Natural killer cell (primary cell): ENCODE results near the gene ANKRD53. TPM values are rescaled to one million over a fixed set of nuclear protein-coding genes. Genes with fewer than 3 reads are reported as not detected.

ENCODE experiments used
- ATAC-seq, 3 donors: fragments of 150-1000 bp in 2 of 3; fragments of 200-7000 bp in 1 of 3; cut with Tn5 transposase; 1 replicate in 1 of 3; 2 replicates in 2 of 3; pipeline ENCODE4 v1.10.0; 2021; ENCODE audit warnings: mild to moderate bottlenecking in 2 of 3, moderate library complexity in 2 of 3
- DNase-seq, 2 donors: peaks; one replicate each; pipeline versions ENCODE4 v3.0.0 to v3.0.0-alpha.2; 2013 to 2021; ENCODE audit warnings: mixed read lengths in 1 of 2
- H3K27ac ChIP-seq: one replicate; pipeline ENCODE4 v1.5.1; 2013; ENCODE audit warnings: mild to moderate bottlenecking, low read length
- H3K27me3 ChIP-seq: one replicate; pipeline ENCODE4 v1.6.1; 2013; ENCODE audit warnings: low read length; ENCODE audit not compliant: control insufficient read depth, insufficient read depth
- H3K36me3 ChIP-seq: one replicate; pipeline ENCODE4 v1.6.1; 2013; ENCODE audit warnings: low read length; ENCODE audit not compliant: control insufficient read depth, insufficient read depth
- H3K4me1 ChIP-seq: one replicate; pipeline ENCODE4 v1.6.1; 2013; ENCODE audit warnings: low read length; ENCODE audit not compliant: control insufficient read depth, insufficient read depth
- H3K4me3 ChIP-seq: one replicate; pipeline ENCODE4 v1.5.1; 2013; ENCODE audit warnings: low read length
- H3K9me3 ChIP-seq: one replicate; pipeline ENCODE4 v1.6.1; 2013; ENCODE audit warnings: low read length; ENCODE audit not compliant: control insufficient read depth, insufficient read depth
- H3K27ac Mint-ChIP-seq, 2 donors: one replicate each; pipeline ENCODE4 v1.8.0; 2022; ENCODE audit warnings: mild to moderate bottlenecking in 2 of 2, mixed read lengths in 2 of 2, moderate library complexity in 1 of 2
- H3K27me3 Mint-ChIP-seq, 2 donors: one replicate each; pipeline ENCODE4 v1.8.0; 2022; ENCODE audit warnings: low read depth in 2 of 2, mixed read lengths in 2 of 2
- H3K36me3 Mint-ChIP-seq: one replicate; pipeline ENCODE4 v1.8.0; 2022; ENCODE audit warnings: mixed read lengths
- H3K4me1 Mint-ChIP-seq, 2 donors: one replicate each; pipeline ENCODE4 v1.8.0; 2022; ENCODE audit warnings: mixed read lengths in 2 of 2
- H3K4me3 Mint-ChIP-seq: one replicate; pipeline ENCODE4 v1.8.0; 2022; ENCODE audit warnings: mild to moderate bottlenecking, moderate library complexity, mixed read lengths
- H3K9me3 Mint-ChIP-seq, 2 donors: one replicate each; pipeline ENCODE4 v1.8.0; 2022; ENCODE audit warnings: mixed read lengths in 2 of 2
- WGBS: methylation state at CpG from one replicate; pipeline ENCODE4 v1.1.7; 2013; ENCODE audit warnings: missing lambda C conversion rate; ENCODE audit not compliant: insufficient coverage; 5-methylcytosine and 5-hydroxymethylcytosine counted together
- intact Hi-C: fragments of 100-400 bp; cut with micrococcal nuclease; formaldehyde crosslinking; loops from one replicate; pipeline ENCODE4 v1.14.2; 2022
- total RNA-seq, 4 donors: library from RNA; stranded (reverse); fragments of 120-200 nt in 1 of 4; gene quantifications; one replicate each; pipeline versions ENCODE4 v1.2.3 to v1.2.4, GENCODE V29; 2013 to 2022
- TF ChIP-seq, protein P1 (sequence below): fragments of 200-600 bp; IDR thresholded peaks from one replicate; pipeline ENCODE4 v1.8.0; 2022; ENCODE audit warnings: antibody characterized with exemption

Gene ANKRD53
- total RNA-seq, 3 donors from 2014 or later (not counting 1 experiment from before 2014, with no cell fraction given): 2.2 to 3.1 (median 2.5) TPM

DNA sequence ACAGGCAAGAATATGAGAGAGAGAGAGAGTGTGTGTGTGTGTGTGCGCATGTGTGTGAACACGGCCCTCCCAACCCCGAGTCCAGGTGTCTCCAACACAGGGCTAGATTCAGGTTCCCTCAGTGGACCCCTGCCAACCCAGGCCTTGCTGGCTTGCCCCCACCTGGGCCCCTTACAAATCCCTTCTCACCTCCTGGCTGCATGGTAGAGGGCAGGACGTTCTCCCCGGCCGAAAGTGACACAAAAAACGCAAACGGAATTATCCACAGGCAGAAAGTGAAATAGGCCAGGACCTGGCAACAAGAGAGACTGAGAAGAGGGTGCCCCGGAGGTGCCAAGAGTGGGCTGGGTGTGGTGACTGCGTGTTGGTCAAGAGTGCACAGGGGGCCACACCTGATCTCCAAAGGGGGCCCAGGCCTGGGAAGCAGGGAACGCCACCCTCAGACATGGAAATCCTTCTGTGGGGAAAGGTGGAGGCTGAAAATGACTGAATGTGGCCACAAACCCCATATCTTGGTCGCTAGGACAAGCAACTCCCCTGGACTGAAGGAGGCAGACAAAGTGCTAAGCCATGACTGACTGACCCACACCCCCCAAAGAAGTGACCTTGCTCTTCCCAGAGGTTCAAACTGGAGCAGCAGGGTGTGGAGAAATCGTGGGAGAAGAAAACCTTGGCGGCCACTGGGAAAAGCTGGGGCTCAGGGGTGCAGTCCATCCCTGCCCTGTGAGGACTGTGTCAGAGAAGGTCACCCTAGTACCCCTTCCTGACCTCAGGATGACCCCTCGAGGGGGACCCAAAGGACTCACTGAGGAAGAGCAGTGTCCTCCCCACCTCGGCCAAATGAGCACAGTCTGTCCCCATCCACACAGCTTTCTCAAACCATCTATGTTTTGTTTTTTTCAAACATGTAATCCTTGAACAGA is 10.6 kb downstream of the ANKRD53 start:
- Histone ChIP-seq H3K4me1 (peaks cover 29% of the 10 kb centered on the region), H3K27me3 (no peaks in the 10 kb centered on the region), H3K9me3 (no peaks in the 10 kb centered on the region), H3K36me3 (peaks cover 40% of the 10 kb centered on the region), H3K27ac (no peak overlapping the region), H3K4me3 (no peak overlapping the region)
- Mint-ChIP-seq H3K27ac (no peak overlapping the region), H3K36me3 (no peaks in the 10 kb centered on the region), H3K4me1 (peaks cover 25 to 33% of the 10 kb centered on the region in 2 donors), H3K27me3 (no peaks in the 10 kb centered on the region), H3K4me3 (no peak overlapping the region), H3K9me3 (no peaks in the 10 kb centered on the region)
- 99% methylated on average over 15 of the region's 16 CpGs for WGBS
- intact Hi-C loops: no loop called here
- peak in 1 of 2 donors; percentile 5 for DNase-seq
- no peak for ATAC-seq
- TF ChIP-seq, protein P1, sequence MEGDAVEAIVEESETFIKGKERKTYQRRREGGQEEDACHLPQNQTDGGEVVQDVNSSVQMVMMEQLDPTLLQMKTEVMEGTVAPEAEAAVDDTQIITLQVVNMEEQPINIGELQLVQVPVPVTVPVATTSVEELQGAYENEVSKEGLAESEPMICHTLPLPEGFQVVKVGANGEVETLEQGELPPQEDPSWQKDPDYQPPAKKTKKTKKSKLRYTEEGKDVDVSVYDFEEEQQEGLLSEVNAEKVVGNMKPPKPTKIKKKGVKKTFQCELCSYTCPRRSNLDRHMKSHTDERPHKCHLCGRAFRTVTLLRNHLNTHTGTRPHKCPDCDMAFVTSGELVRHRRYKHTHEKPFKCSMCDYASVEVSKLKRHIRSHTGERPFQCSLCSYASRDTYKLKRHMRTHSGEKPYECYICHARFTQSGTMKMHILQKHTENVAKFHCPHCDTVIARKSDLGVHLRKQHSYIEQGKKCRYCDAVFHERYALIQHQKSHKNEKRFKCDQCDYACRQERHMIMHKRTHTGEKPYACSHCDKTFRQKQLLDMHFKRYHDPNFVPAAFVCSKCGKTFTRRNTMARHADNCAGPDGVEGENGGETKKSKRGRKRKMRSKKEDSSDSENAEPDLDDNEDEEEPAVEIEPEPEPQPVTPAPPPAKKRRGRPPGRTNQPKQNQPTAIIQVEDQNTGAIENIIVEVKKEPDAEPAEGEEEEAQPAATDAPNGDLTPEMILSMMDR: no peak

DNA sequence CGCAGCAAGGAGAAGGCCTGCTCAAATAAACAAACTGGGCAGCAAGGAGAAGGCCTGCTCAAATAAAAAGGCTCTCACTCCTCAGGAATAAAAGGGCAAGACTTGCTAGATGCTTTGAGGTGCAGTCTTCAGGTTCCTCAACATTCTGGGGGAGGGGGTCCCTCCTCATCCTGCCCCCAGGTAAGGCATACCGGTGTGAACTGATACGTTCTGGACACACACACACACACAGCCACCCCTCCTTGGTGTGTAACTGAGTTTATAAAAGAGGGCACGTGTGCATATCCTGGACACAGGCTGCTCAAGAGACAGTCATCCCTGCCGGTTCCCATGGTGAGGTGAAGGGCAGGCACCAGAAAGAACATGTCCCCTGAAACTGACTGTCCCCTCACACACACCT is 11.8 kb downstream of the ANKRD53 start:
- TF ChIP-seq, protein P1: no peak
- Mint-ChIP-seq H3K9me3 (no peaks in the 10 kb centered on the region), H3K4me3 (no peak overlapping the region), H3K4me1 (peaks cover 23 to 27% of the 10 kb centered on the region in 2 donors), H3K27ac (no peak overlapping the region), H3K27me3 (no peaks in the 10 kb centered on the region), H3K36me3 (no peaks in the 10 kb centered on the region)
- H3K4me3 ChIP-seq: no peak overlapping the region
- H3K27me3 ChIP-seq: no peaks in the 10 kb centered on the region
- H3K27ac ChIP-seq: no peak overlapping the region
- H3K4me1 ChIP-seq: peaks cover 24% of the 10 kb centered on the region
- no peaks in the 10 kb centered on the region for H3K9me3 ChIP-seq
- 93% methylated on average over 3 of the region's 5 CpGs for WGBS
- DNase-seq: peak in 1 of 2 donors; percentile 1
- H3K36me3 ChIP-seq: peaks cover 40% of the 10 kb centered on the region
- ATAC-seq: no peak
- intact Hi-C loops: no loop called here

DNA sequence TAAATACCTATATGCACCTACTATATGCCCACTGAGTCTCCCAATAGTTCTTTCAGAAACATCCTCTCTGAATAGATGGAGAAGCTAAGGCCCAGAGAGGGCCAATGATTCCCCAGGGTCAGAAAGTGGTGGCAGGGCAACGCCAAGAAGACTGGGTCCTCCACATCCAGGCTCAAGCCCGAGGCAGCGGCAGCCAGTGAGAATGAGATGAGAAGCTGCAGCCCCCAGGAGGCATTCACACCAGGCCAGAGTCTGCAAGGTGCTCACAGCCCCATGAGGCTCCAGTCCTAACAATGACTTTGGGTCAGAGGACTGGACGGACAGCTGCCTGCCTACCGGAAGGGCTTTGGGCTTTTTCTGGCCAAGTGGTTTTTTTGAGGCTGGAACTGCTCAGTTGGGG is 12.7 kb downstream of the ANKRD53 start:
- DNase-seq (peak in 1 of 2 donors; percentile 1), ATAC-seq (no peak)
- no peaks in the 10 kb centered on the region for H3K9me3 Mint-ChIP-seq
- peak overlapping the region; percentile 31 for H3K4me3 Mint-ChIP-seq
- no peaks in the 10 kb centered on the region for H3K27me3 Mint-ChIP-seq
- TF ChIP-seq, protein P1: no peak
- H3K4me1 ChIP-seq: peaks cover 27% of the 10 kb centered on the region
- H3K27me3 ChIP-seq: no peaks in the 10 kb centered on the region
- no peaks in the 10 kb centered on the region for H3K36me3 Mint-ChIP-seq
- H3K4me3 ChIP-seq: no peak overlapping the region
- no peak overlapping the region for H3K27ac Mint-ChIP-seq
- intact Hi-C loops: no loop called here
- H3K4me1 Mint-ChIP-seq: peaks cover 33 to 35% of the 10 kb centered on the region in 2 donors
- H3K9me3 ChIP-seq: no peaks in the 10 kb centered on the region
- H3K27ac ChIP-seq: no peak overlapping the region
- H3K36me3 ChIP-seq: peaks cover 40% of the 10 kb centered on the region
- 94% methylated on average over 5 of the region's 5 CpGs for WGBS
